Stimulated activated naive CD4-positive, alpha-beta T cell treated with Interleukin-2 at 50 U/mL for 16 hours (primary cell): Measurements from ENCODE around the gene ITGA2B.
"Not testable (repeated sequence)": the region's sequence is repeated elsewhere in the genome, so short reads cannot be mapped to it uniquely, and the experiment has no call there.

Experiments
- DNase-seq: peaks from one replicate; lab custom pipeline; 2025; lab: John Stamatoyannopoulos, UW

Gene ITGA2B

GRCh38 chr17:44389281-44389680 is at the start of gene ITGA2B:
ITGA2B (minus strand) TSS chr17:44389649; CDS start chr17:44389473, 176 bp downstream.
- DNase-seq: no peak

GRCh38 chr17:44439168-44439567 is 49.7 kb upstream of the ITGA2B start:
- no peak for DNase-seq

GRCh38 chr17:44438636-44439035 is 49.2 kb upstream of the ITGA2B start:
- no peak for DNase-seq

- DNase-seq: no peak
Observed at GRCh38 chr17:44436336-44436735, 46.9 kb upstream of the ITGA2B start.

GRCh38 chr17:44432254-44433157 is 43.1 kb upstream of the ITGA2B start:
- DNase-seq: no peak

- no peak for DNase-seq
Observed at GRCh38 chr17:44424828-44425461, 35.5 kb upstream of the ITGA2B start.

GRCh38 chr17:44417553-44417952 is 28.1 kb upstream of the ITGA2B start:
- no peak for DNase-seq

GRCh38 chr17:44416558-44417289 is 27.3 kb upstream of the ITGA2B start:
- no peak for DNase-seq

GRCh38 chr17:44414394-44415155 is 25.1 kb upstream of the ITGA2B start:
- DNase-seq: no peak

- no peak for DNase-seq
Observed at GRCh38 chr17:44409309-44410028, 20.0 kb upstream of the ITGA2B start.

- no peak for DNase-seq
Observed at GRCh38 chr17:44408786-44409185, 19.3 kb upstream of the ITGA2B start.

- DNase-seq: no peak
Observed at GRCh38 chr17:44402564-44403172, 13.2 kb upstream of the ITGA2B start.

- no peak for DNase-seq
Observed at GRCh38 chr17:44400226-44400847, 10.9 kb upstream of the ITGA2B start.

GRCh38 chr17:44398692-44399691 is 9.5 kb upstream of the ITGA2B start:
- no peak for DNase-seq

GRCh38 chr17:44397479-44398440 is 8.3 kb upstream of the ITGA2B start:
- no peak for DNase-seq

- DNase-seq: no peak
Observed at GRCh38 chr17:44396946-44397345, 7.5 kb upstream of the ITGA2B start.

GRCh38 chr17:44394833-44395232 is 5.4 kb upstream of the ITGA2B start:
- no peak for DNase-seq

- not testable (repeated sequence) for DNase-seq
Observed at GRCh38 chr17:44394112-44394511, 4.7 kb upstream of the ITGA2B start.
